ENCODE data around the gene LRRC8A.

LRRC8A gene

DNA sequence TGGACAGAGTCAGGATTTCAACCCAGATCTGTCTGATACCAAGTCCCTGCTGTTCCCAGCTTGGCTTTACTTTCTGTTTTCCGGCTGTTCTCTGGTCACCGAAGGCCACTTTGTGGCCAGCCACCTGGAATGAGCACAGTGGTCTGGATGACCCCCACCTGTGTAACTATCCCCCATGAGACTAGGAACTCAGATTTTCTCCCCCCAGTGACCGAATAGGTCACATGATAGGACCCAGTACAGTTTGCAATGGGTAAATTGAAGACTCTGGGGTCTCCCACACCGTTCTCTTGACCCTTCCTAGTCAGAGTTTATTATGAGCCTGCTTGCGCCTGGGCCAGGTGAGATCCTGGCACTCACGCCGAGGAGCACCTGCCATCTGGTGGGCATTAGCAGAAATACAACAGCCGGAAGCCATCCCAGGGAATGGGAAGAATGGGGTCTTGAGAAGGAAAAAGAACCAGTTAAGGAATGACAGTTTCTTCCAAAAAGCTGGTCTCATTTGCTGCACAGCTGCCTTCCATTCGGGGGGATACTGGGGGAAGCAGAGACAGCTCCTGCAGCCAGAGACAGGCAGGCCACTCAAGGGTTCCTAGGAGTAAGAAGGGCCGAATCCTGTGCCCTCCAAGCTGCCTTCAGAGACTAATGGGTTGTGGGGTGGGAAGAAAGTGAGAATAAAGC, 45.9 kb downstream of the LRRC8A start:
- DNase-seq (ENCODE audit: low read depth), result peak; percentile 64
- TF ChIP-seq CTCF (IDR thresholded peaks at IDR 0.05; ENCODE audit: low read length, missing control alignments), result peak; percentile 88
- H3K4me3 ChIP-seq (replicated peaks; ENCODE audit: low read depth, low read length), result no peak overlapping the region

DNA sequence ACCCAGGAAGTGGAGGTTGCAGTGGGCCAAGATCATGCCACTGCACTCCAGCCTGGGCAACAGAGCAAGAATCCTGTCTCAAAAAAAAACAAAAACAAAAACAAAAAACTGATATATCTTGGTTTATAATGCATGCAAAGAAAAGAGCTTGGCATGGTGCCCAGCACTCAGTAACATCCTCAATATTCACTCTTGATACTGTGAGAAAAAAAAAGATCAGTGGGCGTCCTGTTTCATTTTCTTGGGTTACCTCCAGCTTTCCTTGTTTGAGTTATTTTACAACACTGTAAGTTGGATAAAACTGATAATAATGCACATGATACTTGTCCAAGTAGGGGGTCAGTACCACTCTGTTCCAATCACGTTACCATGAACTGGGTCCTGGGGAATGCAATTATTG, 46.7 kb downstream of the LRRC8A start:
- TF ChIP-seq CTCF (IDR thresholded peaks at IDR 0.05; ENCODE audit: low read length, missing control alignments), result no peak

DNA sequence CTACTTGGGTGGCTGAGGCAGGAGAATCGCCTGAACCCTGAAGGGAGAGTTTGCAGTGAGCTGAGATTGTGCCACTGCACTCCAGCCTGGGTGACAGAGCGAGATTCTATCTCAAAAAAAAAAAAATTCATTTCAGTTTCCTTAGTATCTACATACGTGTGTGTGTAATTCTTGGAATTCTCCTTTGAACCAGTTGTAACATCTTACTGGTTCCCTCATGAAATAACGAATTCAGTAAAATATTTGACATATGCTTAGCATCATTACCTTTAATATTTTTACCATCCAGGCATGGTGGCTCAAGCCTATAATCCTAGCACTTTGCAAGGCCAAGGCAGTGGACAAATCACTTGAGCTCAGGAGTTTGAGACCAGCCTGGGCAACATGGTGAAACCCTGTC, 47.6 kb downstream of the LRRC8A start:
- TF ChIP-seq CTCF (IDR thresholded peaks at IDR 0.05; ENCODE audit: low read length, missing control alignments), result no peak
- DNase-seq (ENCODE audit: low read depth), result no peak

More for the DNA sequence above, 46.7 kb downstream of the LRRC8A start:
- no peak overlapping the region for H3K4me3 ChIP-seq (replicated peaks; ENCODE audit: low read depth, low read length)
- DNase-seq (ENCODE audit: low read depth), result no peak

GRCh38 chr9:128933731-128934130, 51.8 kb downstream of the LRRC8A start:
- TF ChIP-seq CTCF (IDR thresholded peaks at IDR 0.05; ENCODE audit: low read length, missing control alignments), result no peak
- DNase-seq (ENCODE audit: low read depth), result no peak
- no peak overlapping the region for H3K4me3 ChIP-seq (replicated peaks; ENCODE audit: low read depth, low read length)

More for the DNA sequence above, 47.6 kb downstream of the LRRC8A start:
- no peak overlapping the region for H3K4me3 ChIP-seq (replicated peaks; ENCODE audit: low read depth, low read length)

DNA sequence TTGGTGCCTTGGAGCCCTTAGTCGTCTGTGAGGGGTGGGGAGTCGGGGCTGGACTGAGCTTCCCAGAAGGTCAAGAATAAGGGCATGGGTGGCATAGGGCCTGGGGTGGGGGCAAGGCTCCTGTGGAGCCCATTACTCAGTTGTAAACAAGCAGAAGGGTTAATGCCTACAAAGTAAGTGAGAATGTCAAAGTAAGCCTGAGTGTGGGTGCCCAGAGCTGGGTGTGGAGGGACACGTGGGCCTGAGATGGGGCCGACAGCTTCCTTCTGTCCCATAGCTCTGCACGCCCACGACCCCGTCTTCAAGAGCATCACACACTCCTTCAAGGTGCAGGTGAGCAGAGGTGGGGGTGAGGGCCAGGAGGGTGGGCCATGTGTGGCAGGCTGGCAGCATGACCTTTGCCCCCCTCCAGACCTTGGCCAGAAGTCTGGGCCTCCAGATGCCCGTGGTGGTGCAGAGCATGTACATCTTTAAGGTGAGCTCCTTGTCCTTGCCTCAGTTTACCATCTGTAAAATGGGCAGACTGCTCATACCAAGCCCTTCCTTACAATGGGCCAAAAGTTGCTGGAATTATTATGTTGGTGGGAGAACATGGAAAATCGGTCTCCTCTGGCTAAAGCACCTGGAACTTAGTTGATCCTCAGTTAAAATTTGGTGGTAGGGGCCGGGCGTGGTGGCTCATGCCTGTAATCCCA, 54.4 kb downstream of the LRRC8A start:
- no peak overlapping the region for H3K4me3 ChIP-seq (replicated peaks; ENCODE audit: low read depth, low read length)
- TF ChIP-seq CTCF (IDR thresholded peaks at IDR 0.05; ENCODE audit: low read length, missing control alignments), result no peak
- no peak for DNase-seq (ENCODE audit: low read depth)

GRCh38 chr9:128937310-128938165, 55.6 kb downstream of the LRRC8A start:
- no peak for DNase-seq (ENCODE audit: low read depth)
- no peak overlapping the region for H3K4me3 ChIP-seq (replicated peaks; ENCODE audit: low read depth, low read length)
- no peak for TF ChIP-seq CTCF (IDR thresholded peaks at IDR 0.05; ENCODE audit: low read length, missing control alignments)

All from fibroblast of pulmonary artery (primary cell).